ENCODE results near the gene AFF3.

The AFF3 gene

DNA sequence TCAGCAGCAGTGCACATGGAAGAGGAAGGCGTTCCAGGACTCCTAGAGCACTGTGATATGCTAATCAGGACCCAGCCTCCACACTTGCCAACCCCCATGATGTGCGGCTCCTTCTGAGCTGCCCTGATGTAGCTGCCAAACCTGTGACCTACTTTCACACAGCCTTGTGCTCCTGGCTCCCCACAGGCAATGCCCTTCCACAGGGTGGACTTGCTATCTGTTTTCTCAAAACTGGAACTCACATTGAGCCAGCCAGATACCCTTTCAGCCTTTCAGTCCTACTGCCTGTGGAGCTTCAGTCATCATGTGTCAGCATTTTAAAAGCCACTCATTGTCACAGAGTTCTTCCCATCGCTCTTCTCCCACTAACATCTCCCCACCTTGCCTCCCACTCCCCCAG is 181.6 kb downstream of the AFF3 start:
- Histone ChIP-seq H3K79me2 (ENCODE audit: control insufficient read depth, low read length) (no peaks in the 10 kb centered on the region), H3K36me3 (ENCODE audit: control insufficient read depth, low read length) (peaks cover 19% of the 10 kb centered on the region), H3F3A (ENCODE audit: control insufficient read depth, insufficient read depth) (no peaks in the 10 kb centered on the region), H3K9me3 (ENCODE audit: control insufficient read depth, insufficient read depth, low read length) (no peaks in the 10 kb centered on the region), H3K4me3 (ENCODE audit: low read length) (no peak overlapping the region), H3K4me2 (ENCODE audit: low read length) (no peak overlapping the region), H3K27me3 (ENCODE audit: control insufficient read depth, low read length) (no peaks in the 10 kb centered on the region), H3K4me1 (ENCODE audit: control insufficient read depth, low read length) (peaks cover 2% of the 10 kb centered on the region; the same call in 1 of the 2 replicates), H3K9me2 (replicated peaks; ENCODE audit: control insufficient read depth, low read length) (no peaks in the 10 kb centered on the region), H4K20me1 (ENCODE audit: control insufficient read depth, insufficient read depth, low read depth, low read length) (no peaks in the 10 kb centered on the region), H3K27ac (ENCODE audit: low read depth, low read length) (no peak overlapping the region)
- TF ChIP-seq, protein P1, sequence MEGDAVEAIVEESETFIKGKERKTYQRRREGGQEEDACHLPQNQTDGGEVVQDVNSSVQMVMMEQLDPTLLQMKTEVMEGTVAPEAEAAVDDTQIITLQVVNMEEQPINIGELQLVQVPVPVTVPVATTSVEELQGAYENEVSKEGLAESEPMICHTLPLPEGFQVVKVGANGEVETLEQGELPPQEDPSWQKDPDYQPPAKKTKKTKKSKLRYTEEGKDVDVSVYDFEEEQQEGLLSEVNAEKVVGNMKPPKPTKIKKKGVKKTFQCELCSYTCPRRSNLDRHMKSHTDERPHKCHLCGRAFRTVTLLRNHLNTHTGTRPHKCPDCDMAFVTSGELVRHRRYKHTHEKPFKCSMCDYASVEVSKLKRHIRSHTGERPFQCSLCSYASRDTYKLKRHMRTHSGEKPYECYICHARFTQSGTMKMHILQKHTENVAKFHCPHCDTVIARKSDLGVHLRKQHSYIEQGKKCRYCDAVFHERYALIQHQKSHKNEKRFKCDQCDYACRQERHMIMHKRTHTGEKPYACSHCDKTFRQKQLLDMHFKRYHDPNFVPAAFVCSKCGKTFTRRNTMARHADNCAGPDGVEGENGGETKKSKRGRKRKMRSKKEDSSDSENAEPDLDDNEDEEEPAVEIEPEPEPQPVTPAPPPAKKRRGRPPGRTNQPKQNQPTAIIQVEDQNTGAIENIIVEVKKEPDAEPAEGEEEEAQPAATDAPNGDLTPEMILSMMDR (IDR thresholded peaks at IDR 0.05; ENCODE audit: low read depth, low read length, poor library complexity, severe bottlenecking), result no peak
- no peak for TF ChIP-seq EZH2phosphoT487 (IDR thresholded peaks at IDR 0.05; ENCODE audit: borderline replicate concordance, low read length)

GRCh38 chr2:99960291-99960690 is 182.1 kb downstream of the AFF3 start:
- no peak overlapping the region for H3K4me2 ChIP-seq (ENCODE audit: low read length)
- H3K9me3 ChIP-seq (ENCODE audit: control insufficient read depth, insufficient read depth, low read length), result no peaks in the 10 kb centered on the region
- H4K20me1 ChIP-seq (ENCODE audit: control insufficient read depth, insufficient read depth, low read depth, low read length), result no peaks in the 10 kb centered on the region
- no peaks in the 10 kb centered on the region for H3F3A ChIP-seq (ENCODE audit: control insufficient read depth, insufficient read depth)
- no peaks in the 10 kb centered on the region for H3K79me2 ChIP-seq (ENCODE audit: control insufficient read depth, low read length)
- H3K27me3 ChIP-seq (ENCODE audit: control insufficient read depth, low read length), result no peaks in the 10 kb centered on the region
- peaks cover 19% of the 10 kb centered on the region for H3K36me3 ChIP-seq (ENCODE audit: control insufficient read depth, low read length)
- no peak overlapping the region for H3K27ac ChIP-seq (ENCODE audit: low read depth, low read length)
- no peak for TF ChIP-seq EZH2phosphoT487 (IDR thresholded peaks at IDR 0.05; ENCODE audit: borderline replicate concordance, low read length)
- TF ChIP-seq, protein P1 (IDR thresholded peaks at IDR 0.05; ENCODE audit: low read depth, low read length, poor library complexity, severe bottlenecking), result no peak
- no peak overlapping the region for H3K4me3 ChIP-seq (ENCODE audit: low read length)
- no peaks in the 10 kb centered on the region for H3K9me2 ChIP-seq (replicated peaks; ENCODE audit: control insufficient read depth, low read length)
- peaks cover 2% of the 10 kb centered on the region; the same call in 1 of the 2 replicates for H3K4me1 ChIP-seq (ENCODE audit: control insufficient read depth, low read length)

- H3K36me3 ChIP-seq (ENCODE audit: control insufficient read depth, low read length), result peaks cover 19% of the 10 kb centered on the region
- peaks cover 2% of the 10 kb centered on the region; the same call in 1 of the 2 replicates for H3K4me1 ChIP-seq (ENCODE audit: control insufficient read depth, low read length)
- no peaks in the 10 kb centered on the region for H3K79me2 ChIP-seq (ENCODE audit: control insufficient read depth, low read length)
- H3K4me2 ChIP-seq (ENCODE audit: low read length), result no peak overlapping the region
- H3F3A ChIP-seq (ENCODE audit: control insufficient read depth, insufficient read depth), result no peaks in the 10 kb centered on the region
- no peak overlapping the region for H3K4me3 ChIP-seq (ENCODE audit: low read length)
- H3K27me3 ChIP-seq (ENCODE audit: control insufficient read depth, low read length), result no peaks in the 10 kb centered on the region
- no peak overlapping the region for H3K27ac ChIP-seq (ENCODE audit: low read depth, low read length)
- TF ChIP-seq, protein P1 (IDR thresholded peaks at IDR 0.05; ENCODE audit: low read depth, low read length, poor library complexity, severe bottlenecking), result no peak
- TF ChIP-seq EZH2phosphoT487 (IDR thresholded peaks at IDR 0.05; ENCODE audit: borderline replicate concordance, low read length), result no peak
- no peaks in the 10 kb centered on the region for H4K20me1 ChIP-seq (ENCODE audit: control insufficient read depth, insufficient read depth, low read depth, low read length)
- no peaks in the 10 kb centered on the region for H3K9me3 ChIP-seq (ENCODE audit: control insufficient read depth, insufficient read depth, low read length)
- H3K9me2 ChIP-seq (replicated peaks; ENCODE audit: control insufficient read depth, low read length), result no peaks in the 10 kb centered on the region
Observed at GRCh38 chr2:99959261-99960014, 183.0 kb downstream of the AFF3 start.
